B cell (primary cell): ENCODE measurements around the gene ESPN. TPM values are rescaled to one million over a fixed set of nuclear protein-coding genes. Genes with fewer than 3 reads are reported as not detected.

Source experiments
- ATAC-seq: fragments of 200-7000 bp; cut with Tn5 transposase; one replicate; pipeline ENCODE4 v1.10.0; 2021; ENCODE audit warnings: low read depth, mild to moderate bottlenecking, moderate number of reproducible peaks, moderate library complexity
- CTCF ChIA-PET: fragments of 350-600 bp; sonication (Branson Sonifier 250); formaldehyde crosslinking; loops from one replicate; lab custom pipeline; 2021; ENCODE audit warnings: antibody characterized with exemption, inconsistent platforms; lab: Charles Lee
- POLR2A ChIA-PET: fragments of 350-600 bp; sonication (Branson Sonifier 250); formaldehyde crosslinking; loops from one replicate; lab custom pipeline; 2021; ENCODE audit warnings: antibody characterized with exemption; lab: Charles Lee
- DNase-seq: peaks from one replicate; pipeline ENCODE4 v3.0.0; 2013
- H2AFZ ChIP-seq: 2 replicates; pipeline ENCODE4 v1.6.1; 2012; ENCODE audit warnings: mild to moderate bottlenecking, low read depth, low read length; ENCODE audit not compliant: insufficient read depth, poor library complexity, severe bottlenecking
- H3K27ac ChIP-seq, 2 donors: 1 replicate in 1 of 2; 2 replicates in 1 of 2; pipeline ENCODE4 v1.5.1; 2012 to 2013; ENCODE audit warnings: low read length in 2 of 2, mild to moderate bottlenecking in 2 of 2, moderate library complexity in 1 of 2
- H3K27me3 ChIP-seq, 4 experiments: fragments of 200-600 bp in 1 of 4; sonication (generic) in 1 of 4; replicated peaks in 1 of 4; 1 replicate in 2 of 4; 2 replicates in 2 of 4; pipeline versions ENCODE4 v1.6.1 to v1.7.0; 2013 to 2016; ENCODE audit warnings: low read length in 3 of 4, mild to moderate bottlenecking in 2 of 4, mixed read lengths in 1 of 4, moderate library complexity in 1 of 4; ENCODE audit not compliant: insufficient read depth in 4 of 4, control insufficient read depth in 3 of 4; ENCODE audit errors: control extremely low read depth in 1 of 4
- H3K36me3 ChIP-seq, 2 experiments: replicated peaks in 1 of 2; 1 replicate in 1 of 2; 2 replicates in 1 of 2; pipeline versions ENCODE4 v1.6.1 to v1.7.1; 2013; ENCODE audit warnings: low read length in 1 of 2; ENCODE audit not compliant: insufficient read depth in 2 of 2, control insufficient read depth in 1 of 2; ENCODE audit errors: control extremely low read depth in 1 of 2, extremely low read depth in 1 of 2
- H3K4me1 ChIP-seq, 2 donors: fragments of 200-600 bp in 1 of 2; sonication (generic) in 1 of 2; 1 replicate in 1 of 2; 2 replicates in 1 of 2; pipeline versions ENCODE4 v1.5.1 to v1.6.1; 2013 to 2017; ENCODE audit warnings: low read length in 2 of 2; ENCODE audit not compliant: control insufficient read depth in 2 of 2, insufficient read depth in 2 of 2
- H3K4me2 ChIP-seq: replicated peaks from 2 replicates; pipeline ENCODE3; 2012; ENCODE audit warnings: mild to moderate bottlenecking, low read depth, low read length; ENCODE audit not compliant: poor library complexity, severe bottlenecking
- H3K4me3 ChIP-seq, 5 experiments: fragments of 200-600 bp in 1 of 5; sonication (generic) in 1 of 5; 1 replicate in 3 of 5; 2 replicates in 2 of 5; pipeline versions ENCODE4 v1.5.1 to v1.7.0; 2011 to 2016; ENCODE audit warnings: low read length in 4 of 5, mild to moderate bottlenecking in 4 of 5, low read depth in 2 of 5, control low read depth in 1 of 5, moderate library complexity in 1 of 5; ENCODE audit not compliant: insufficient read depth in 1 of 5; ENCODE audit errors: control extremely low read depth in 1 of 5, extremely low read depth in 1 of 5
- H3K79me2 ChIP-seq: fragments of 200-600 bp; sonication (generic); one replicate; pipeline ENCODE4 v1.6.0; 2016; ENCODE audit warnings: low read length; ENCODE audit not compliant: control insufficient read depth, insufficient read depth
- H3K9ac ChIP-seq: fragments of 200-600 bp; sonication (generic); 2 replicates; pipeline ENCODE4 v1.6.1; 2017; ENCODE audit warnings: mild to moderate bottlenecking, low read length, moderate library complexity
- H3K9me3 ChIP-seq, 3 donors: one replicate each; pipeline versions ENCODE4 v1.6.1 to v1.7.1; 2013; ENCODE audit warnings: low read length in 2 of 3; ENCODE audit not compliant: control insufficient read depth in 2 of 3, insufficient read depth in 1 of 3; ENCODE audit errors: control extremely low read depth in 1 of 3
- H4K20me1 ChIP-seq: 2 replicates; pipeline ENCODE4 v1.6.0; 2012; ENCODE audit warnings: mild to moderate bottlenecking, low read length; ENCODE audit not compliant: insufficient read depth, control insufficient read depth, poor library complexity, severe bottlenecking
- H3K27ac Mint-ChIP-seq: one replicate; pipeline ENCODE4 v1.8.0; 2021; ENCODE audit warnings: mixed read lengths
- H3K27me3 Mint-ChIP-seq: one replicate; pipeline ENCODE4 v1.8.0; 2021; ENCODE audit warnings: mixed read lengths
- H3K4me1 Mint-ChIP-seq: one replicate; pipeline ENCODE4 v1.8.0; 2021; ENCODE audit warnings: mixed read lengths
- H3K4me3 Mint-ChIP-seq: one replicate; pipeline ENCODE4 v1.8.0; 2021; ENCODE audit warnings: mixed read lengths
- H3K9me3 Mint-ChIP-seq: one replicate; pipeline ENCODE4 v1.8.0; 2022; ENCODE audit warnings: mixed read lengths; ENCODE audit not compliant: insufficient read depth
- CTCF ChIP-seq: fragments of 200-600 bp; IDR thresholded peaks from one replicate; pipeline ENCODE4 v1.8.0; 2022; ENCODE audit warnings: antibody characterized with exemption, mild to moderate bottlenecking
- EZH2 ChIP-seq: IDR thresholded peaks from 2 replicates; pipeline ENCODE4 v1.6.1; 2012; ENCODE audit warnings: borderline replicate concordance, low read depth, mild to moderate bottlenecking, moderate library complexity, low read length; ENCODE audit not compliant: insufficient read depth, poor library complexity, severe bottlenecking
- WGBS: methylation state at CpG from one replicate; pipeline ENCODE4 v1.1.5; 2013; ENCODE audit warnings: missing lambda C conversion rate; ENCODE audit not compliant: insufficient coverage; 5-methylcytosine and 5-hydroxymethylcytosine counted together
- intact Hi-C: fragments of 100-400 bp; cut with micrococcal nuclease; formaldehyde crosslinking; loops from one replicate; pipeline ENCODE4 v1.10.0; 2022
- polyA plus RNA-seq: library from polyadenylated mRNA; depleted of rRNA; stranded (reverse); fragments of >200 nt; gene quantifications from 2 replicates; pipeline ENCODE4 v1.2.3, GENCODE V29; 2012
- total RNA-seq, 2 donors: library from RNA; stranded (reverse); fragments of 120-200 nt in 1 of 2; gene quantifications; 1 replicate in 1 of 2; 2 replicates in 1 of 2; pipeline versions ENCODE4 v1.2.3 to v1.2.4, GENCODE V29; 2013 to 2022

Gene ESPN
- total and polyA plus RNA-seq, 2 donors (not counting 1 experiment from before 2014, with no cell fraction given), result 0.19 to 0.25 TPM

GRCh38 chr1:6472391-6472790 lies 47.8 kb downstream of the ESPN start:
- H3K4me2 ChIP-seq, result no peak overlapping the region
- no peak overlapping the region for H3K4me3 ChIP-seq
- 85% methylated on average over 10 of the region's 10 CpGs for WGBS
- no peak overlapping the region for H3K9ac ChIP-seq
- Mint-ChIP-seq H3K9me3 (no peaks in the 10 kb centered on the region), H3K27ac (no peak overlapping the region), H3K4me1 (peaks cover 2% of the 10 kb centered on the region), H3K4me3 (no peak overlapping the region), H3K27me3 (no peaks in the 10 kb centered on the region)
- peaks cover 2 to 6% of the 10 kb centered on the region in 2 donors for H3K4me1 ChIP-seq
- no peaks in the 10 kb centered on the region for H3K79me2 ChIP-seq
- TF ChIP-seq EZH2, result no peak
- TF ChIP-seq CTCF, result no peak
- H3K9me3 ChIP-seq, result peaks cover 0 to 5% (median 0%) of the 10 kb centered on the region in 3 donors
- H4K20me1 ChIP-seq, result no peaks in the 10 kb centered on the region
- intact Hi-C loops, result no loop called here
- ATAC-seq (no peak), DNase-seq (no peak)
- no peak overlapping the region for H3K27ac ChIP-seq
- POLR2A ChIA-PET, result no interaction called here
- CTCF ChIA-PET, result interaction anchor here (0.6 to 1.0 kb wide), 2 partner anchors 13 to 226 kb away, joined by 3 read pairs; no protein-coding TSS in a partner anchor
- H2AFZ ChIP-seq, result no peak overlapping the region
- H3K36me3 ChIP-seq, result no peaks in the 10 kb centered on the region
- H3K27me3 ChIP-seq, result peaks cover 0 to 4% (median 0%) of the 10 kb centered on the region in 4 experiments

- H3K4me2 ChIP-seq, result no peak overlapping the region
- H3K27me3 Mint-ChIP-seq, result no peaks in the 10 kb centered on the region
- H3K9me3 ChIP-seq, result peaks cover 0 to 5% (median 0%) of the 10 kb centered on the region in 3 donors
These were observed 48.6 kb downstream of the ESPN start for GRCh38 chr1:6473156-6473555.

More at GRCh38 chr1:6473156-6473555, 48.6 kb downstream of the ESPN start:
- peaks cover 0 to 4% (median 0%) of the 10 kb centered on the region in 4 experiments for H3K27me3 ChIP-seq
- ChIA-PET CTCF (interaction anchor here (0.6 to 1.1 kb wide), 2 partner anchors 16 to 107 kb away, joined by 3 to 4 read pairs; no protein-coding TSS in a partner anchor), POLR2A (no interaction called here)
- no peak overlapping the region for H3K9ac ChIP-seq
- 96% methylated on average over 16 of the region's 18 CpGs for WGBS
- no peak overlapping the region for H3K4me3 ChIP-seq
- peaks cover 2 to 6% of the 10 kb centered on the region in 2 donors for H3K4me1 ChIP-seq
- H3K4me1 Mint-ChIP-seq, result peaks cover 2% of the 10 kb centered on the region
- DNase-seq (no peak), ATAC-seq (no peak)
- TF ChIP-seq EZH2 (no peak), CTCF (no peak)
- no peak overlapping the region for H3K27ac ChIP-seq
- H3K4me3 Mint-ChIP-seq, result no peak overlapping the region
- no peaks in the 10 kb centered on the region for H4K20me1 ChIP-seq
- H3K79me2 ChIP-seq, result no peaks in the 10 kb centered on the region
- intact Hi-C loops, result no loop called here
- no peak overlapping the region for H2AFZ ChIP-seq
- H3K9me3 Mint-ChIP-seq, result no peaks in the 10 kb centered on the region
- H3K36me3 ChIP-seq, result no peaks in the 10 kb centered on the region
- H3K27ac Mint-ChIP-seq, result no peak overlapping the region
